Heart left ventricle (tissue), 13 donors: ENCODE data around the gene SENP6.

Experiments
- CTCF ChIP-seq, 12 donors: fragments of 200-600 bp; sonication (generic) in 4 of 12; IDR thresholded peaks; one replicate each; pipeline versions ENCODE4 v1.5.0 to v1.8.0; 2018 to 2022; ENCODE audit warnings: antibody characterized with exemption in 12 of 12, mild to moderate bottlenecking in 5 of 12
- POLR2A ChIP-seq, 2 donors: fragments of 450-650 bp; IDR thresholded peaks; one replicate each; pipeline ENCODE4 v1.6.1; 2017; ENCODE audit warnings: antibody characterized with exemption in 2 of 2, mild to moderate bottlenecking in 2 of 2, moderate library complexity in 2 of 2
- donor health status: ischemic (EF 13 %, LVEDD 7.1; RV severe dilation, severe dysfunction).
- donor health status: DM: no; HTN: yes; CAD: no.
- donor health status: DM: no; HTN: no; CAD: no.
- donor health status: ischemic (EF 25% LVEDD 6.9; RV normal size, moderate dysfunction).
- donor health status: ischemic (EF 25% LVEDD 5.7; RV mildly dilated, moderate dysfunction).
- donor health status: ischemic (EF 35%, LVEDD 5.7; RV mildly dilated, moderate dysfunction).
- donor health status: nonischemic (EF 11% LVEDD 7.7; RV severe dilation, severe dysfunction).
- donor health status: DM: yes; HTN: yes; CAD: no.
- donor health status: PGD.
- donor health status: ischemic (EF 29% LVEDD 5.4; RV normal size, mild dysfunction).
- donor health status: nonischemic (EF 23%, LVEDD 6.1; RV moderate dilation, normal function).

- TF ChIP-seq CTCF (IDR thresholded peaks at IDR 0.05), result peak in 1 of 12 donors; percentile 10
- TF ChIP-seq POLR2A (IDR thresholded peaks at IDR 0.05), result no peak
Measured at GRCh38 chr6:75693534-75693933, 91.9 kb downstream of the SENP6 start.
